WI38 (cell line): ENCODE results near the gene FUBP3.

Experiments
- H3K4me3 ChIP-seq: 2 replicates; pipeline ENCODE4 v1.5.1; 2011; ENCODE audit warnings: low read depth, mild to moderate bottlenecking, control low read depth, low read length
- CTCF ChIP-seq: IDR thresholded peaks from 2 replicates; pipeline ENCODE4 v1.5.1; 2012; ENCODE audit warnings: low read depth, mild to moderate bottlenecking, control low read depth, low read length

FUBP3 gene

GRCh38 chr9:130593020-130593419 is 13.6 kb downstream of the FUBP3 start:
- no peak overlapping the region for H3K4me3 ChIP-seq
- no peak for TF ChIP-seq CTCF

- TF ChIP-seq CTCF: no peak
- H3K4me3 ChIP-seq: no peak overlapping the region
Measured at GRCh38 chr9:130597228-130597627, 17.9 kb downstream of the FUBP3 start.

GRCh38 chr9:130598188-130598587 is 18.8 kb downstream of the FUBP3 start:
- no peak for TF ChIP-seq CTCF
- H3K4me3 ChIP-seq: no peak overlapping the region

GRCh38 chr9:130599625-130600024 is 20.2 kb downstream of the FUBP3 start:
- no peak for TF ChIP-seq CTCF
- no peak overlapping the region for H3K4me3 ChIP-seq

GRCh38 chr9:130601100-130601499 is 21.7 kb downstream of the FUBP3 start:
- no peak for TF ChIP-seq CTCF
- no peak overlapping the region for H3K4me3 ChIP-seq

- no peak for TF ChIP-seq CTCF
- H3K4me3 ChIP-seq: no peak overlapping the region
Measured at GRCh38 chr9:130604295-130604694, 24.9 kb downstream of the FUBP3 start.

- no peak overlapping the region for H3K4me3 ChIP-seq
- TF ChIP-seq CTCF: no peak
Measured at GRCh38 chr9:130606887-130607600, 27.7 kb downstream of the FUBP3 start.
